ENCODE measurements around the gene TCTN1. TPM values are rescaled to one million over a fixed set of nuclear protein-coding genes. Genes with fewer than 3 reads are reported as not detected.
A peak's percentile ranks its signal among the peaks of the same experiment; 100 is the strongest.

Gene TCTN1
- total RNA-seq, 2 experiments from 2014 or later: 5.0 to 5.5 TPM

DNA sequence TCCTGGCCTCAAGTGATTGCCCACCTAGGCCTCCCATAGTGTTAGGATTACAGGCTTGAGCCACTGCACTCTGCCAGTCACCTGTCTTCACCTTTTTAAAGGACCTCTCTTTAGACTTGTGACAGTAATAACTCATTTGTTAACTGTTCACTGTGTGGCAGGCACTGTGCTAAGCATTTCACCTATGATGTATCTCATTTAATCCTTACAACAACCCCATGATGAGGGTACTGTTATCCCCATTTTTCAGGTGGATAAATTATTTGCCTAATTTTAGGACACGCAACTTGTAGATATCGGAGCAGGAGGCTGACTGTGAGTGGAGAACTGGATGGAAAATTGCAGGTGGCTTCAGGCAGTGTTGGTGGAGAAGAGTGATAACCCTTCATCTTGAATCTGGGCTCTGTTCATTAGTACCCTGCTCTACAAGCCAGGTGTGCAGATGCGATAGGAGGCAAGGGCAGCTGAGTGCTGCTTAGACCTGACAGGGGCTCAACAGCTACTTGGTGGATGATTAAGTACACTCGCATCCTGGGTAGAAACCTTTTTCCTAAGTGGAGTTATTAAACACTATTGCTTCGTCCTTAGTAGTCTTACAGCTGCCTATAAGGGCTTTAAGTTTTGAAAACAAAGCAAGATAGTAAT lies 2.7 kb downstream of the TCTN1 start:
- peak overlapping the region; percentile 34 for H3K4me3 Mint-ChIP-seq

DNA sequence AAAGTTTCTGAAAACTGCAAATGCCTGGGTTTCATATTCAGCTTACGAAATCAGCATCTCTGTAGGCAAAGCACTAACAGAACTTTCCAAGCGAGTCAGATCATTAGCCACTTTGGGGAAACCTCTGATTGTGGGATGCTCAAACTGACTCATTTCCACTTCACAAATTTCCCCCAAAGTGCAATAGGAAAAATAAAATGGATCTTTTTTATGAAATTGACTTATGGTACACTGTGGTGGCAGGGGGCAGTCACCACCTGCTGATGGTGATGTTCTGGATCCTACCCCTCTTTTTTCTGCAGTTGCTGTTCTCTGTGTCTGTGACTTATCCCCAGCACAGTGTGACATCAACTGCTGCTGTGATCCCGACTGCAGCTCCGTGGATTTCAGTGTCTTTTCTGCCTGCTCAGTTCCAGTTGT lies 5.6 kb downstream of the TCTN1 start:
- H3K4me3 ChIP-seq (ENCODE audit: low read length): no peak overlapping the region
- Mint-ChIP-seq H3K27ac (no peak overlapping the region), H3K36me3 (ENCODE audit: low read depth) (no peaks in the 10 kb centered on the region), H3K27me3 (no peaks in the 10 kb centered on the region), H3K4me1 (ENCODE audit: low read depth) (peaks cover under 1% of the 10 kb centered on the region), H3K9me3 (no peaks in the 10 kb centered on the region), H3K4me3 (no peak overlapping the region)
- peaks cover 3% of the 10 kb centered on the region for H3K4me1 ChIP-seq (ENCODE audit: insufficient read depth, low read length)
- H3K27me3 ChIP-seq (ENCODE audit: control insufficient read depth in 1 of 2, insufficient read depth in 2 of 2, low read length in 2 of 2): no peaks in the 10 kb centered on the region
- ChIA-PET CTCF (no interaction called here), POLR2A (no interaction called here)
- no peak overlapping the region for H3K27ac ChIP-seq (ENCODE audit: low read depth in 1 of 2, low read length in 2 of 2)
- intact Hi-C loops (cut with DNase I, micrococcal nuclease): loop anchor here (2.0 to 10.0 kb wide), 5 partner anchors 77 to 495 kb away; partner anchors contain the start of genes ATP2A2 (in 1 of the 2) and IFT81 (in 1 of the 2)
- ATAC-seq (ENCODE audit: poor library complexity): peak; percentile 34
- H3K36me3 ChIP-seq (ENCODE audit: insufficient read depth, low read length): no peaks in the 10 kb centered on the region
- no peaks in the 10 kb centered on the region for H3K9me3 ChIP-seq (ENCODE audit: control insufficient read depth in 1 of 2, insufficient read depth in 1 of 2, low read length in 2 of 2)
- TF ChIP-seq, protein P1, sequence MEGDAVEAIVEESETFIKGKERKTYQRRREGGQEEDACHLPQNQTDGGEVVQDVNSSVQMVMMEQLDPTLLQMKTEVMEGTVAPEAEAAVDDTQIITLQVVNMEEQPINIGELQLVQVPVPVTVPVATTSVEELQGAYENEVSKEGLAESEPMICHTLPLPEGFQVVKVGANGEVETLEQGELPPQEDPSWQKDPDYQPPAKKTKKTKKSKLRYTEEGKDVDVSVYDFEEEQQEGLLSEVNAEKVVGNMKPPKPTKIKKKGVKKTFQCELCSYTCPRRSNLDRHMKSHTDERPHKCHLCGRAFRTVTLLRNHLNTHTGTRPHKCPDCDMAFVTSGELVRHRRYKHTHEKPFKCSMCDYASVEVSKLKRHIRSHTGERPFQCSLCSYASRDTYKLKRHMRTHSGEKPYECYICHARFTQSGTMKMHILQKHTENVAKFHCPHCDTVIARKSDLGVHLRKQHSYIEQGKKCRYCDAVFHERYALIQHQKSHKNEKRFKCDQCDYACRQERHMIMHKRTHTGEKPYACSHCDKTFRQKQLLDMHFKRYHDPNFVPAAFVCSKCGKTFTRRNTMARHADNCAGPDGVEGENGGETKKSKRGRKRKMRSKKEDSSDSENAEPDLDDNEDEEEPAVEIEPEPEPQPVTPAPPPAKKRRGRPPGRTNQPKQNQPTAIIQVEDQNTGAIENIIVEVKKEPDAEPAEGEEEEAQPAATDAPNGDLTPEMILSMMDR (IDR thresholded peaks at IDR 0.05): no peak
- peak in 2 of 14 experiments; percentile 37 to 44 for DNase-seq

More for the DNA sequence above, 2.7 kb downstream of the TCTN1 start:
- intact Hi-C loops (cut with DNase I, micrococcal nuclease): loop anchor here in 1 of 2 experiments (5.0 to 10.0 kb wide), 3 partner anchors 206 to 492 kb away; partner anchors contain the start of genes ATP2A2 and IFT81
- no peak for ATAC-seq (ENCODE audit: poor library complexity)
- Mint-ChIP-seq H3K36me3 (ENCODE audit: low read depth) (no peaks in the 10 kb centered on the region), H3K27me3 (no peaks in the 10 kb centered on the region), H3K9me3 (no peaks in the 10 kb centered on the region), H3K4me1 (ENCODE audit: low read depth) (peaks cover 4% of the 10 kb centered on the region), H3K27ac (no peak overlapping the region)
- H3K4me3 ChIP-seq (ENCODE audit: low read length): no peak overlapping the region
- TF ChIP-seq, protein P1 (IDR thresholded peaks at IDR 0.05): no peak
- H3K4me1 ChIP-seq (ENCODE audit: insufficient read depth, low read length): peaks cover 17% of the 10 kb centered on the region
- H3K27ac ChIP-seq (ENCODE audit: low read depth in 1 of 2, low read length in 2 of 2): no peak overlapping the region
- H3K9me3 ChIP-seq (ENCODE audit: control insufficient read depth in 1 of 2, insufficient read depth in 1 of 2, low read length in 2 of 2): no peaks in the 10 kb centered on the region
- no peaks in the 10 kb centered on the region for H3K27me3 ChIP-seq (ENCODE audit: control insufficient read depth in 1 of 2, insufficient read depth in 2 of 2, low read length in 2 of 2)
- no peak for DNase-seq
- POLR2A ChIA-PET: no interaction called here
- CTCF ChIA-PET: interaction anchor here (0.7 kb wide), 1 partner anchor 148 kb away, joined by 3 read pairs; the partner anchor contains the start of gene FAM216A
- no peaks in the 10 kb centered on the region for H3K36me3 ChIP-seq (ENCODE audit: insufficient read depth, low read length)

DNA sequence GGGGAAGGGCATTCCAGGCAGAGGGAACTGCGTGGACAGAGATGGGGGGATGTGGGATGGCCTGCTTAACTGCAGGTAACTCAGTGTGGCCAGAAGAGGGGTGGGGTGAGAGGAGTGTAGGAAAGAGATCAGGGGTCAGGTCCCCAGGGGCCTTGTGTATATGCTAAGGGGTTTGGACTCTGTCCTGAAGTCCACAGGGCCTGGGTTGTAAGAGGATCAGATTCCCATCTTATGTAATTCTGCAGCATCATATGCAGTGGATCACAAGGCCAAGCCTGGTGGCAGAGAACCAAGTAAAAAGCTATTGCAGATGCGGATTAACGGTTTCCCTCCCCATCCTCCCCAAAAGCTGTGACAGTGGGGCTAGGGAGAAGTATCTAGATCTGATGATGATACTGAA lies 8.7 kb downstream of the TCTN1 start:
- H3K27me3 Mint-ChIP-seq: no peaks in the 10 kb centered on the region
- H3K27ac Mint-ChIP-seq: no peak overlapping the region
- H3K9me3 Mint-ChIP-seq: no peaks in the 10 kb centered on the region
- ChIA-PET POLR2A (interaction anchor here (0.8 kb wide), 1 partner anchor 67 kb away, joined by 3 read pairs; no protein-coding TSS in a partner anchor), CTCF (no interaction called here)
- no peaks in the 10 kb centered on the region for H3K36me3 Mint-ChIP-seq (ENCODE audit: low read depth)
- ATAC-seq (ENCODE audit: poor library complexity): no peak
- Histone ChIP-seq H3K4me1 (ENCODE audit: insufficient read depth, low read length) (peaks cover 6% of the 10 kb centered on the region), H3K9me3 (ENCODE audit: control insufficient read depth in 1 of 2, insufficient read depth in 1 of 2, low read length in 2 of 2) (no peaks in the 10 kb centered on the region), H3K27me3 (ENCODE audit: control insufficient read depth in 1 of 2, insufficient read depth in 2 of 2, low read length in 2 of 2) (no peaks in the 10 kb centered on the region), H3K27ac (ENCODE audit: low read depth in 1 of 2, low read length in 2 of 2) (no peak overlapping the region), H3K36me3 (ENCODE audit: insufficient read depth, low read length) (no peaks in the 10 kb centered on the region), H3K4me3 (ENCODE audit: low read length) (no peak overlapping the region)
- no peak overlapping the region for H3K4me3 Mint-ChIP-seq
- no peak for DNase-seq
- TF ChIP-seq, protein P1 (IDR thresholded peaks at IDR 0.05): no peak
- H3K4me1 Mint-ChIP-seq (ENCODE audit: low read depth): peaks cover 5% of the 10 kb centered on the region
- intact Hi-C loops (cut with DNase I, micrococcal nuclease): no loop called here
